Hepatic stellate cell (primary cell): ENCODE measurements around the gene DLG4.

Experiments
- DNase-seq: peaks from one replicate; pipeline ENCODE4 v3.0.0; 2011; ENCODE audit warnings: low spot score

Gene DLG4

DNA sequence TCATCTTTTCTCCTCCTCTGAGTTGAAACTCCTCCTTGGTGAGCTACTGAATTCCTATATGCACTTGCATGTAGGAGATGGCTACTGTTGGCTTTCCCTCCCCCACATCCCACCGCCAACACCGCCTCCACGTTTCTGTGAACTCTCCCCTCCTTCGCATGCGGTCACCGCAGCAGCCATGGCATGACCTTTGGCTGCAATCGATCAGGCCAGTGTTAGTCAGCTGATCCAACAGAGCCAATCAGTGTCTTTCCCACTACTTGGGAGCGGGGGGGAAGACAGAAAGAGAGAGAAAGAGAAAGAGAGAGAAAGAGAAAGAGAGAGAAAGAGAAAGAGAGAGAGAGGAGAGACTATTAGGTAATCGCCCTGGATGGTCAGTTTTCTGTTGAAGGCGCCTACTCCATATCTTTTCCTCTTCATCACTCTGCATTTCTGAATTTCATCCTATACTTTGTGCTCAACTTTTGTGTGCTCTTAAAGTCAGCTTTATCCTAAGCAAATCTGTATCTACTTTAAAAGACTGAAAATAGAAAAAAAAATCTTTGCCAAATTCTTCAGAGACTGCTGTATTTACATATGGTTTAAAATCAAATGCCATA lies 63.2 kb downstream of the DLG4 start:
- DNase-seq: no peak

DNA sequence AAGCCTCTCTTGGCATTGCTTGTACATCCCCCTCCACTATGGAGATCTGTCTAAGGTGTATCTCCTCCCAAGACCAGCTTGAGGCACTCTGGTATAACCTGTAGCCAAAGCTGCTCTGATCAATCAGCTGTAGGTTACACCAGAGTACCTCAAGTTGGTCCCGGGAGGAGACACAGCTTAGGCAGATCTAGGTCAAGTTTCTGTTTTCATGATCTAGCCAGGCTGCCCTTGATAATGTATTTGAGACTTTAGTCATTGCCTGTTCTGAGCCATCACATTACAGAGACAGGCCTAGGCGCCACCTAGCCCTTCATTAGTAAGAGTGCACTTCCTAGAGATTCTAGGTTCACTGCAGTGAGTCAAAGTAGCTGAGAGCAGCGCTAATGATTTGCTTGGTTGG lies 71.9 kb downstream of the DLG4 start:
- no peak for DNase-seq

DNA sequence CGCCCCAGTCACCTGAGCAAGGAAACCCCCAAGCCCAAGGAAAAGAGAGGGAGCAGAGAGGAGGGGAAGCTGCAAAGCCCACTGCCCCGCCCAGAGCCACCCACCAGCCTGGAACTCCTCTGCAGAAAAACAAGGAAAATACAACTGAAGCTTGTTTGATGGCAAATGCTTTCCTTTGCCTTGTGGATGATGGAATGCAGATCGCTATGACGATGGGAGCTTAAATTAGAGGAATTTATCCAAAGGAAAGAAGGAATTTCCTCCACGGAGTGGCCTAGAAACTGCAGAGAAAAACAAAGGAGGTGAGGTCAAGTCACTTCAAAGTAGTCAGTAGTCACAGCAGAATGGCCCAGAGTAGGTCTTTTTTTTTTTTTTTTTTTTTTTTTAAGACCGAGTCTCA lies 73.5 kb downstream of the DLG4 start:
- no peak for DNase-seq

DNA sequence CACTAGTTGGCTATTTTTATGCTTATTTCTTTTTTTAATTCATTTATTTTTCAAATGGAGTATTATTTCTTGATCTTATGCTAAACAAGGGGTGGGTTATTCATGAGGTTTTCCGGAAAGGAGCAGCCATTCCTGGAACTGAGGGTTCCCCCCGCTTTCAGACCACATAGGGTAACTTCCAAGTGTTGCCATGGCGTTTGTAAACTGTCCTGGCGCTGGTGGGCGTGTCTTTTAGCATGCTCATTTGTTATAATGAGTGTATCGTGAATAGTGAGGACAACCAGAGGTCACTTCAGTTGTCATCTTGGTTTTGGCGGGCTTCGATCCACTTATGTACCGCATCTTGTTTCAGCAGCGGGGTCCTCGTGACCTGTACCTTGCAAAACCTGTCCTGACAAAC lies 75.4 kb downstream of the DLG4 start:
- DNase-seq: no peak

DNA sequence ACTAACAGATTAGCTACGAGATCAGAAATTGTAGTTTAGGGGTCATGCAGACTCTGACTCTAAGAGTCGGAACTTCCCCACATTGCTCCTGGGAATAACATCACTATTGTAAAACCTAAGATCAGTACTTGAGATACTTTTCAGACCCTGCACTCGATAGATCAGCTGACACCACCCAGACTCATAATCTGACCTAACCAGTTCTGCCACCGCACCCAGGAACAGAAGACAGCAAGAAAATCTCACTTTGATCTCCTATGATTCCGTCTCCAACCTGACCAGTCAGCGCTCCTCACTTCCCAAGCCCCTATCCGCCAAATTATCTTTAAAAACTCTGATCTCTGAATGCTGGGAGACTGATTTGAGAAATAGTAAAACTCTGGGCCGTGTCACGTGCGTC lies 77.8 kb downstream of the DLG4 start:
- DNase-seq: no peak

DNA sequence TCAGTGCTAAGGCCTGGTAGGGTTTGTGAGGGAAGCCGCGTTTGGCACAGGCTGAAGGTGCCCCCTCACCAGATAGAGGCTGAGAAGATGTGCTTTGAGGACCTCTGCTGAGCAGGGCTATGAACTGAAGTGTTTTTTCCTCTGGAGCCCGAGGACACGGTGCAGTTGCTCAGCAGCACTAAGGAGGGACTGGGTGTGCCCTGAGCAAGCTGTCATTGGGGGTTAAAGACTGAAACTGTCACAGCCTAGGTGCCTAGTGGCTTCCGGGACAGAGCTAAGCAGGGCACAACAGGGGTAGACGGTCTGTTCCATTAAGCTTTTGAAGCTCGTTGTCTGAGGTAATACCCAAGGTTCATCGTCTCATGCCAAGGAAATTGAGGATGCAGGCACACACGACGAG lies 80.2 kb downstream of the DLG4 start:
- DNase-seq: no peak

DNA sequence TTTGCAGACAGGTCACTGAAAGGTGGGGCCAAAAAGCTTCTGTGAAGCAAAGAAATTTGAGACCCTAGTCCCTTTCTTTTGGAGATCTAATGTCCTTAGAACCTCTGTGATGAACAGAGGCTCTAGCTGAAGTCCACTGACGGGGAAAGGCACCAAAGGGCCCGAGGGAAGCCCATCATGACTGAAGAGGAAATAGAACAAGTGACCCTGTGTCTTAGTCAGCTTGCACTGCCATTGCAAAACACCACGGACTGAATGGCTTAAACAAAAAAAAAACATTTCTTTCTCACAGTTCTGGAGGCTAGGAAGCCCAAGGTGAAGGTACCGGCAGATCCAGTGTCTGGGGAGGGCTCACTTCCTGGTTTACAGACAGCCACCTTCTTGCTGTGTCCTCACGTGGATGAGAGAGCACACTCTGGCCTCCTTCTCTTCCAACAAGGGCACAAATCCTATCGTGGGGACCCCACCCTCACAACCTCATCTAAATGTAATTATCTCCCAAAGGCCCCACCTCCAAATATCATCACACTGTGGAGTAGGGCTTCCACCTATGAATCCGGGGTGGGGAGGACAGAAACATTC lies 80.7 kb downstream of the DLG4 start:
- DNase-seq: no peak

DNA sequence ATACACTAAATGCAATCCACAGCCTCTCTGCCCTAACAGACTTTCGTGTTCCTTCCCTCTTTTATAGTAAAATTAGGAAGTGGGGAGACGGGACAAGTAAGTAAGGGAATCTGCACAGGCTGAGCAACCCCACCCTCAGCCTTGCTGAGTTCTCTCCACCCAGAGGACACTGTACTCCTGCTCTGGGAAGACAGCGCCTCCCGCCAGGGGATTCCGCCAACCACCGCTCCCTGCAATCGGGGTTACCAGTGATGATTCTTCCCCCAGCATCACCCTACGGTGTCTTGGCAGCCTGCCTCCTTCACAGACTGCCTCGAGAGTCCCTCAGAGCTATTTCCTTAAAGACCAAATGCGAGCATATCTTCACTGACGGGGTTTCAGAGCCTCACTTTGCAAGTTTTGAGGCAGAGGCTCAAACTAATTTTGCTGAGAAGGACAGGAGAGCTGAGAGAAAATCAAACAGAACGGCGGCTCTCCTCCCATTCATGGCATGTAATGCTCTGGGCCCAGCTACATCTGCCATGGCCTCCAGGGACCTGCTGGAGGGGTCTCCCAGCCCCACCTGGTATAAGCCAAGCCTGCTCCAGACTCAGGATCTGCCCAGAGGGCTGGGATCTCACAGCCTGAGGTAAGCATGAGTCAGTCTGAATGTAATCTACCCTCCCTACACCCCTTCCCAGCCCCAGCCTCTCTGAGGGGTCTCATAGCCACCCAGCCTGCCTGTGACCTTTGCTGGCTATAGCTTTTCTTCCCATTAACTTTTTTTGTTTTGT lies 82.3 kb downstream of the DLG4 start:
- DNase-seq: no peak
